Heart left ventricle (tissue), 16 donors: ENCODE data around the gene THOC1. TPM values are rescaled to one million over a fixed set of nuclear protein-coding genes. Genes with fewer than 3 reads are reported as not detected.
A peak's percentile ranks its signal among the peaks of the same experiment; 100 is the strongest.

ENCODE experiments used
- ATAC-seq, 4 donors: fragments of 200-7000 bp; cut with Tn5 transposase; one replicate each; pipeline ENCODE4 v1.9.1; 2020 to 2022; ENCODE audit warnings: moderate library complexity in 4 of 4, mild to moderate bottlenecking in 3 of 4, moderate number of reproducible peaks in 1 of 4
- DNase-seq, 5 donors: peaks; one replicate each; pipeline ENCODE4 v3.0.0-alpha.2; 2020
- H3K27ac ChIP-seq, 12 donors: fragments of 200-600 bp; sonication (generic) in 4 of 12; one replicate each; pipeline versions ENCODE4 v1.5.0 to v1.8.0; 2016 to 2022; ENCODE audit warnings: mild to moderate bottlenecking in 2 of 12
- H3K27me3 ChIP-seq, 9 donors: fragments of 200-600 bp; sonication (generic) in 2 of 9; one replicate each; pipeline versions ENCODE4 v1.5.1 to v1.8.0; 2016 to 2022; ENCODE audit warnings: mild to moderate bottlenecking in 3 of 9
- H3K36me3 ChIP-seq, 9 donors: fragments of 200-600 bp; sonication (generic) in 2 of 9; one replicate each; pipeline versions ENCODE4 v1.5.0 to v1.8.0; 2018 to 2022; ENCODE audit warnings: mild to moderate bottlenecking in 2 of 9
- H3K4me1 ChIP-seq, 12 donors: fragments of 200-600 bp; sonication (generic) in 4 of 12; one replicate each; pipeline versions ENCODE4 v1.5.0 to v1.8.0; 2016 to 2022; ENCODE audit warnings: mild to moderate bottlenecking in 3 of 12
- H3K4me3 ChIP-seq, 12 donors: fragments of 200-600 bp; sonication (generic) in 4 of 12; one replicate each; pipeline versions ENCODE4 v1.5.0 to v1.8.0; 2017 to 2022; ENCODE audit warnings: mild to moderate bottlenecking in 9 of 12, moderate library complexity in 4 of 12
- H3K9me3 ChIP-seq, 12 donors: fragments of 200-600 bp; sonication (generic) in 4 of 12; one replicate each; pipeline versions ENCODE4 v1.5.0 to v1.8.0; 2016 to 2022; ENCODE audit warnings: mild to moderate bottlenecking in 1 of 12
- CTCF ChIP-seq, 12 donors: fragments of 200-600 bp; sonication (generic) in 4 of 12; IDR thresholded peaks; one replicate each; pipeline versions ENCODE4 v1.5.0 to v1.8.0; 2018 to 2022; ENCODE audit warnings: antibody characterized with exemption in 12 of 12, mild to moderate bottlenecking in 5 of 12
- POLR2A ChIP-seq, 2 donors: fragments of 450-650 bp; IDR thresholded peaks; one replicate each; pipeline ENCODE4 v1.6.1; 2017; ENCODE audit warnings: antibody characterized with exemption in 2 of 2, mild to moderate bottlenecking in 2 of 2, moderate library complexity in 2 of 2
- WGBS, 4 donors: extraction: QIAGEN DNeasy Blood & Tissue Kit in 2 of 4; methylation state at CpG; one replicate each; pipeline versions ENCODE4 v1.1.5 to v1.1.7; 2013 to 2018; 5-methylcytosine and 5-hydroxymethylcytosine counted together
- intact Hi-C, 10 donors: fragments of 100-400 bp; cut with DNase I; formaldehyde crosslinking; loops; one replicate each; pipeline versions ENCODE4 v1.11.1 to v1.14.2; 2022
- polyA plus RNA-seq, 2 donors: library from polyadenylated mRNA; stranded (reverse); fragments of 200-250 nt; gene quantifications; one replicate each; pipeline ENCODE4 v1.2.3, GENCODE V29; 2013
- total RNA-seq, 9 donors: library from RNA; depleted of rRNA in 2 of 9; stranded (reverse); fragments of >200 nt in 2 of 9; fragmentation: NEBNext Ultra II Directional in 3 of 9; extraction: Animal tissue kit (Norgen Biotek cat#: 25700) in 3 of 9; gene quantifications; one replicate each; pipeline versions ENCODE4 v1.1.0 to v1.2.4, GENCODE V29; 2016 to 2023
- donor health status: ischemic (EF 13 %, LVEDD 7.1; RV severe dilation, severe dysfunction).
- donor health status: healthy with polysubstance abuse.
- donor health status: DM: no; HTN: yes; CAD: no.
- donor health status: DM: no; HTN: no; CAD: no.
- donor health status: ischemic (EF 25% LVEDD 6.9; RV normal size, moderate dysfunction).
- donor health status: ischemic (EF 25% LVEDD 5.7; RV mildly dilated, moderate dysfunction).
- donor health status: healthy.
- donor health status: DM: yes; HTN: yes; CAD: no.
- donor health status: ischemic (EF 35%, LVEDD 5.7; RV mildly dilated, moderate dysfunction).
- donor health status: nonischemic (EF 11% LVEDD 7.7; RV severe dilation, severe dysfunction).
- donor health status: DM: yes; HTN: yes; CAD: no.
- donor health status: PGD.
- donor health status: ischemic (EF 29% LVEDD 5.4; RV normal size, mild dysfunction).
- donor health status: nonischemic (EF 23%, LVEDD 6.1; RV moderate dilation, normal function).

The THOC1 gene
- total and polyA plus RNA-seq, 11 donors, result 6.4 to 19.0 (median 10.0) TPM

- WGBS, 4 donors, result 88 to 97% (median 90%) methylated on average over 2 of the region's 2 CpGs
- Histone ChIP-seq H3K27ac (no peak overlapping the region), H3K4me3 (no peak overlapping the region), H3K36me3 (no peaks in the 10 kb centered on the region), H3K4me1 (peaks cover 0 to 12% (median 9%) of the 10 kb centered on the region in 12 donors), H3K27me3 (no peaks in the 10 kb centered on the region), H3K9me3 (no peaks in the 10 kb centered on the region)
- no peak for TF ChIP-seq POLR2A (IDR thresholded peaks at IDR 0.05)
- TF ChIP-seq CTCF (IDR thresholded peaks at IDR 0.05), result no peak
- intact Hi-C loops, result loop anchor here in 1 of 10 donors (5.0 kb wide), 1 partner anchor 330 kb away; no protein-coding TSS in a partner anchor
- DNase-seq (no peak), ATAC-seq (no peak)
These were observed 4.8 kb upstream of the THOC1 start for GRCh38 chr18:272650-273049.

GRCh38 chr18:269480-270095 is 1.7 kb upstream of the THOC1 start:
- no peak for DNase-seq
- Histone ChIP-seq H3K9me3 (no peaks in the 10 kb centered on the region), H3K4me3 (no peak overlapping the region), H3K36me3 (peaks cover 0 to 9% (median 7%) of the 10 kb centered on the region in 9 donors), H3K27ac (no peak overlapping the region), H3K27me3 (no peaks in the 10 kb centered on the region), H3K4me1 (peaks cover 0 to 24% (median 16%) of the 10 kb centered on the region in 12 donors)
- intact Hi-C loops, result loop anchor here in 4 of 10 donors (5.0 kb wide), 2 partner anchors 112 to 333 kb away; partner anchors contain the start of gene USP14 (in 3 of the 4)
- TF ChIP-seq POLR2A (IDR thresholded peaks at IDR 0.05), result no peak
- no peak for TF ChIP-seq CTCF (IDR thresholded peaks at IDR 0.05)
- ATAC-seq, result no peak
- 84 to 86% (median 85%) methylated on average over 6 of the region's 6 CpGs for WGBS, 4 donors

- no peak for DNase-seq
- H3K27ac ChIP-seq, result peak overlapping the region; percentile 78 to 96 (median 90)
- 0 to 2% (median 1%) methylated on average over 8 to 9 of the region's 9 CpGs for WGBS, 4 donors
- intact Hi-C loops, result loop anchor here in 3 of 10 donors (5.0 kb wide), 1 partner anchor 110 kb away; the partner anchor contains the start of gene USP14 (in 3 of the 3)
- TF ChIP-seq CTCF (IDR thresholded peaks at IDR 0.05) (no peak), POLR2A (IDR thresholded peaks at IDR 0.05) (no peak)
- no peaks in the 10 kb centered on the region for H3K9me3 ChIP-seq
- H3K4me3 ChIP-seq, result peak overlapping the region; percentile 65 to 100 (median 90)
- ATAC-seq, result no peak
- peaks cover 0 to 32% (median 30%) of the 10 kb centered on the region in 9 donors for H3K36me3 ChIP-seq
- H3K27me3 ChIP-seq, result no peaks in the 10 kb centered on the region
- peaks cover 0 to 24% (median 16%) of the 10 kb centered on the region in 12 donors for H3K4me1 ChIP-seq
These were observed 513 bp downstream of the THOC1 start for GRCh38 chr18:267380-267687.

GRCh38 chr18:261398-262073 is 6.3 kb downstream of the THOC1 start:
- DNase-seq, result no peak
- peak in 1 of 4 donors; percentile 41 for ATAC-seq
- peaks cover 0 to 90% (median 80%) of the 10 kb centered on the region in 9 donors for H3K36me3 ChIP-seq
- H3K4me1 ChIP-seq, result peaks cover 0 to 7% (median under 1%) of the 10 kb centered on the region in 12 donors
- H3K9me3 ChIP-seq, result no peaks in the 10 kb centered on the region
- no peak overlapping the region for H3K4me3 ChIP-seq
- 88 to 96% (median 96%) methylated on average over 2 of the region's 2 CpGs for WGBS, 4 donors
- TF ChIP-seq CTCF (IDR thresholded peaks at IDR 0.05) (no peak), POLR2A (IDR thresholded peaks at IDR 0.05) (no peak)
- H3K27me3 ChIP-seq, result no peaks in the 10 kb centered on the region
- no peak overlapping the region for H3K27ac ChIP-seq
- intact Hi-C loops, result no loop called here
